Esophagus squamous epithelium (tissue), 5 donors: ENCODE data around the gene PLCB2. TPM values are rescaled to one million over a fixed set of nuclear protein-coding genes. Genes with fewer than 3 reads are reported as not detected.

Source experiments
- DNase-seq: peaks from one replicate; lab custom pipeline; 2025; lab: John Stamatoyannopoulos, UW
- H3K27ac ChIP-seq, 4 donors: fragments of 200-600 bp; sonication (generic); one replicate each; pipeline ENCODE4 v1.5.1; 2016 to 2019; ENCODE audit warnings: mild to moderate bottlenecking in 1 of 4
- H3K27me3 ChIP-seq, 4 donors: fragments of 200-600 bp; sonication (generic); 1 replicate in 3 of 4; 2 replicates in 1 of 4; pipeline versions ENCODE4 v1.5.1 to v1.6.0; 2017 to 2021; ENCODE audit warnings: antibody characterized with exemption in 1 of 4
- H3K36me3 ChIP-seq, 3 donors: fragments of 200-600 bp; sonication (generic); one replicate each; pipeline ENCODE4 v1.5.1; 2016 to 2019
- H3K4me1 ChIP-seq, 3 donors: fragments of 200-600 bp; sonication (generic); one replicate each; pipeline ENCODE4 v1.5.1; 2017 to 2019
- H3K4me3 ChIP-seq, 4 donors: fragments of 200-600 bp; sonication (generic); 1 replicate in 3 of 4; 2 replicates in 1 of 4; pipeline ENCODE4 v1.5.1; 2016 to 2019; ENCODE audit warnings: mild to moderate bottlenecking in 2 of 4, moderate library complexity in 1 of 4
- H3K9me3 ChIP-seq, 3 donors: fragments of 200-600 bp; sonication (generic); one replicate each; pipeline ENCODE4 v1.5.1; 2016 to 2019
- POLR2A ChIP-seq, 4 donors: fragments of 450-650 bp; IDR thresholded peaks; one replicate each; pipeline ENCODE4 v1.6.1; 2017; ENCODE audit warnings: antibody characterized with exemption in 4 of 4, mild to moderate bottlenecking in 4 of 4, moderate library complexity in 3 of 4
- WGBS, 2 donors: methylation state at CpG; one replicate each; pipeline ENCODE4 v1.1.5; 2018; 5-methylcytosine and 5-hydroxymethylcytosine counted together
- intact Hi-C: fragments of 100-400 bp; cut with DNase I; formaldehyde crosslinking; loops from one replicate; pipeline ENCODE4 v1.15.0; 2022
- total RNA-seq, 4 donors: library from RNA; depleted of rRNA; stranded (reverse); fragments of >200 nt; gene quantifications; one replicate each; pipeline ENCODE4 v1.1.0, GENCODE V29; 2016
- TF ChIP-seq, protein P1 (sequence below), 6 experiments: fragments of 450-650 bp in 4 of 6; fragments of 200-600 bp in 2 of 6; sonication (generic) in 2 of 6; IDR thresholded peaks; one replicate each; pipeline ENCODE4 v1.5.1; 2016 to 2019; ENCODE audit warnings: antibody characterized with exemption in 6 of 6, mild to moderate bottlenecking in 4 of 6, moderate library complexity in 4 of 6
- donor health status: DM: yes; HTN: yes; CAD: no.

The PLCB2 gene
- total RNA-seq, 4 donors from 2014 or later, result 6.1 to 15.9 (median 10.4) TPM

DNA sequence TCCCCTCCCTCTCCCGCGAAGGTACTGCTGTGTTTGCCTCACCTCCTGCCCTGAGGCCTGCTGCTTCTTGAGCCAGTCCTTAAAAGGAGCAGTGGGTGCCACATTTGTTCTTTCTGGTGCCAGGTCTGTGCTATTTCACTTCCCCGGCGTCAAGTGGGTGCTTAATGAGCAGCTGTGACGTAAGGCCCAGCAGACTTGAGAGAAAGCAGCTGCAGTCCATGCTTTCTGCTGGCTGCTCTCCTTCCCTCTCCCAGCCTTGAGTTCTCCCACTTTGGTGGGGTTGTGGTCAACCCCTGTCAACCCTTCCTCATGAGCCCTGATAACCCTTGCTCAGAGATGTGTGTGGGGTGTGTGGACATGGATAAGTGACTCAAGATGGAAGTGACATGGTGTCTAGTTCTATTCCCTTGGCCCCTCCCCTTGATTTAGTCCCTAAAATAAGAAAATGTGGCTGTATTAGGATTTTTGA, 22.7 kb upstream of the PLCB2 start:
- intact Hi-C loops, result no loop called here
- Histone ChIP-seq H3K4me3 (no peak overlapping the region), H3K9me3 (no peaks in the 10 kb centered on the region), H3K36me3 (peaks cover 0 to 8% (median 0%) of the 10 kb centered on the region in 3 donors), H3K27me3 (no peaks in the 10 kb centered on the region), H3K4me1 (peaks cover 19 to 85% (median 29%) of the 10 kb centered on the region in 3 donors), H3K27ac (peak overlapping the region in 3 of 4 donors; percentile 51 to 69 (median 59))
- 40% methylated on average over 5 of the region's 5 CpGs; no CpG with 5 or more reads in 1 of the 2 donors for WGBS, 2 donors
- TF ChIP-seq, protein P1, sequence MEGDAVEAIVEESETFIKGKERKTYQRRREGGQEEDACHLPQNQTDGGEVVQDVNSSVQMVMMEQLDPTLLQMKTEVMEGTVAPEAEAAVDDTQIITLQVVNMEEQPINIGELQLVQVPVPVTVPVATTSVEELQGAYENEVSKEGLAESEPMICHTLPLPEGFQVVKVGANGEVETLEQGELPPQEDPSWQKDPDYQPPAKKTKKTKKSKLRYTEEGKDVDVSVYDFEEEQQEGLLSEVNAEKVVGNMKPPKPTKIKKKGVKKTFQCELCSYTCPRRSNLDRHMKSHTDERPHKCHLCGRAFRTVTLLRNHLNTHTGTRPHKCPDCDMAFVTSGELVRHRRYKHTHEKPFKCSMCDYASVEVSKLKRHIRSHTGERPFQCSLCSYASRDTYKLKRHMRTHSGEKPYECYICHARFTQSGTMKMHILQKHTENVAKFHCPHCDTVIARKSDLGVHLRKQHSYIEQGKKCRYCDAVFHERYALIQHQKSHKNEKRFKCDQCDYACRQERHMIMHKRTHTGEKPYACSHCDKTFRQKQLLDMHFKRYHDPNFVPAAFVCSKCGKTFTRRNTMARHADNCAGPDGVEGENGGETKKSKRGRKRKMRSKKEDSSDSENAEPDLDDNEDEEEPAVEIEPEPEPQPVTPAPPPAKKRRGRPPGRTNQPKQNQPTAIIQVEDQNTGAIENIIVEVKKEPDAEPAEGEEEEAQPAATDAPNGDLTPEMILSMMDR (IDR thresholded peaks at IDR 0.05), result no peak
- no peak for TF ChIP-seq POLR2A (IDR thresholded peaks at IDR 0.05)
- no peak for DNase-seq

DNA sequence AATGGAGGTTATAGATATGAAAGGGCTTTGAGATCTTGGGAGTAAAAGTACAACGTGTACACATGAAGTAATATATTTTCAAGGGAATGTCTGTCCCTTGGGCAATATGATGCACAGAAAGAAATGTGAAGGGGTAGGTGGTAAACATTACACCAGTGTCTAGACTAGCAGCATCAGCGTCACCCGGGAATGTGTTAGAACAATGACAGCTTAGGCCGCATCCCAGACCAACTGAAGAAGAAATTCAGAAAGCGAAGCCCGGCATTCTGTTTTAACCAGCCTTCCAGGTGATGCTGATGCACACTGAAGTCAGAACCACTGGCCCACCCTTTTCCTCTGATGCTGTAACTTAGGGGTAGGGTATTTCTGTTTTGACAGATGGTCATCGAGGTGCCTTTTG, 22.1 kb upstream of the PLCB2 start:
- WGBS, 2 donors, result 77% methylated on average over 7 of the region's 7 CpGs
- intact Hi-C loops, result no loop called here

DNA sequence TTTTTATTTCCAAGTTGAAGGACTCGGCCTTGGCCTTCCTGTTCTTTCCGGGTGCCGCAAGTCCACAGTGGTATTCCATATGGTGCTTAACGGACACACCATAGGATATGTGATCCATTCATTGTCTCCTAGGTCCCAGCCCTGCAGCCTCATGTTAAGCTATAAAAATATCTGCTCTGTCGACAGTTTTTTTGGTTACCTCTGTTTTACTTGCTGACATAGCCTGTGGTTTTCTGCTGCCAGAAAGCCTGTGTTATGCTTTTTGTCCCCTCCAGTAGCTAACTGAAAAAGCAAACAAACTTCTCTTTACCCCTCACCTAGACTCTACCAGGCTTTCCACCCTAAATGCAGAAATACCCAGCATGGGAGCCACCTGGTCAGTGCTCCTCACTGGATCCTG, 21.0 kb upstream of the PLCB2 start:
- Histone ChIP-seq H3K36me3 (peaks cover 0 to 8% (median 0%) of the 10 kb centered on the region in 3 donors), H3K27ac (no peak overlapping the region), H3K4me1 (peaks cover 15 to 84% (median 21%) of the 10 kb centered on the region in 3 donors), H3K9me3 (no peaks in the 10 kb centered on the region), H3K4me3 (no peak overlapping the region), H3K27me3 (peaks cover 0 to 10% (median 0%) of the 10 kb centered on the region in 4 donors)
- DNase-seq, result no peak
- TF ChIP-seq, protein P1 (IDR thresholded peaks at IDR 0.05), result no peak
- TF ChIP-seq POLR2A (IDR thresholded peaks at IDR 0.05), result no peak
- 71 to 76% methylated on average over 5 of the region's 5 CpGs for WGBS, 2 donors
- intact Hi-C loops, result no loop called here

More for the DNA sequence above, 22.1 kb upstream of the PLCB2 start:
- H3K4me1 ChIP-seq, result peaks cover 18 to 85% (median 29%) of the 10 kb centered on the region in 3 donors
- no peak for TF ChIP-seq POLR2A (IDR thresholded peaks at IDR 0.05)
- TF ChIP-seq, protein P1 (IDR thresholded peaks at IDR 0.05), result no peak
- no peak overlapping the region for H3K4me3 ChIP-seq
- H3K36me3 ChIP-seq, result peaks cover 0 to 8% (median 0%) of the 10 kb centered on the region in 3 donors
- peak overlapping the region in 3 of 4 donors; percentile 51 to 69 (median 59) for H3K27ac ChIP-seq
- DNase-seq, result no peak
- H3K27me3 ChIP-seq, result peaks cover 0 to 4% (median 0%) of the 10 kb centered on the region in 4 donors
- no peaks in the 10 kb centered on the region for H3K9me3 ChIP-seq

DNA sequence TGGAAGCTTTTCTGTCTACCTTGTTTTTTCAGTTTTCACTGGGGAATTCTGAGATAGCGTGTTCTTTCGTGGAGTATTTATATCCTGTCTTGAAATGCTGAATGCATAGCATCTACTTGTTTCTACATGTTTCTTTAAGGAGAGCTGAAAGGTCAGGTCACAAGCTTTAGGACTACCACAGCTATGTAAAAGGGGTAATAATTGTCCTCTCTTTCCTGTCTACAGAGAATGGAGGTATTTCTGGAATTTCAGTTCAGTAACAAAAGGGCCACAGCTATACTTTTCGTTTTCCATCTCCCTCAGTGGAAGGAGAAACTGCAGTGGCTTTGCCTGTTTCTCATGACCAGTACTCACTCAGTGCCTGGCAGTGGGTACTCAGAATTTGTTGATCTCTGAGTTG, 20.4 kb upstream of the PLCB2 start:
- DNase-seq, result no peak
- peaks cover 0 to 8% (median 0%) of the 10 kb centered on the region in 3 donors for H3K36me3 ChIP-seq
- H3K27me3 ChIP-seq, result peaks cover 0 to 10% (median 0%) of the 10 kb centered on the region in 4 donors
- no peak overlapping the region for H3K27ac ChIP-seq
- no peak overlapping the region for H3K4me3 ChIP-seq
- intact Hi-C loops, result no loop called here
- TF ChIP-seq, protein P1 (IDR thresholded peaks at IDR 0.05), result no peak
- TF ChIP-seq POLR2A (IDR thresholded peaks at IDR 0.05), result no peak
- H3K9me3 ChIP-seq, result no peaks in the 10 kb centered on the region
- peaks cover 13 to 79% (median 18%) of the 10 kb centered on the region in 3 donors for H3K4me1 ChIP-seq
- WGBS, 2 donors, result 39 to 56% methylated on average over 3 of the region's 3 CpGs

DNA sequence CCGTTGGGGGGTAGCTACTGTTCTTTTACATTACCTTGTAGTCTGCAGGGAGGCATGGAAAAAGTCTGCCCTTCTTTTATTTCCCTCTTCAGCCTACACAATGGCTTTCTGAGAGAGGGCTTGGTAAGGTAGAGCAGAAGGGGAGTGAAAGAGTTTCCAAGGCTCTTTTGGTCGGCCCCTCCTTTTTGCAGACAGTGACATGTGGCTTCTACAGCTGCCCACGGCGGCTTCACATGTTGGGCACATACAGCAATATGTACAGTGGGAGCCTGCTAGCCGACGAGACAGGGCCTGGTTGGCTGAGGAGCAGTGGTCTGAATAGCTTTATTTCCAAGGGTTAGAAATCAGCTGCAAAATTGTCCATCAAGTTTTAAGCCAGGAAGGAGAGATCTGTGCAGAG, 19.7 kb upstream of the PLCB2 start:
- DNase-seq, result no peak
- Histone ChIP-seq H3K4me3 (no peak overlapping the region), H3K36me3 (peaks cover 0 to 8% (median 0%) of the 10 kb centered on the region in 3 donors), H3K27me3 (peaks cover 0 to 10% (median 0%) of the 10 kb centered on the region in 4 donors), H3K27ac (no peak overlapping the region), H3K9me3 (no peaks in the 10 kb centered on the region), H3K4me1 (peaks cover 19 to 79% (median 25%) of the 10 kb centered on the region in 3 donors)
- no peak for TF ChIP-seq POLR2A (IDR thresholded peaks at IDR 0.05)
- TF ChIP-seq, protein P1 (IDR thresholded peaks at IDR 0.05), result no peak
- 76 to 77% methylated on average over 2 to 4 of the region's 6 CpGs for WGBS, 2 donors
- intact Hi-C loops, result no loop called here
